ENCODE results near the gene APC2. TPM values are rescaled to one million over a fixed set of nuclear protein-coding genes. Genes with fewer than 3 reads are reported as not detected.

The APC2 gene
- total RNA-seq, 1 experiment from 2014 or later = 0.68 TPM

- H3K18ac ChIP-seq (ENCODE audit: insufficient read length, low read depth, low read length) = no peak overlapping the region
- H4K5ac ChIP-seq (ENCODE audit: insufficient read length, low read depth, low read length) = no peak overlapping the region
- no peaks in the 10 kb centered on the region; a peak in 1 of 4 replicates for H3K4me1 Mint-ChIP-seq
- H3K27ac ChIP-seq (ENCODE audit: insufficient read length, low read depth, low read length) = no peak overlapping the region
- no peak overlapping the region for H3K56ac ChIP-seq (ENCODE audit: insufficient read length, low read depth, low read length)
- no peak overlapping the region for H3K9ac ChIP-seq (ENCODE audit: extremely low read depth, insufficient read length, low read length)
- H2BK15ac ChIP-seq (ENCODE audit: low read depth, low read length) = no peak overlapping the region
- no peak overlapping the region for H2AK5ac ChIP-seq (ENCODE audit: insufficient read length, low read length)
- H3K9me3 Mint-ChIP-seq = no peaks in the 10 kb centered on the region
- no peak overlapping the region for H2BK20ac ChIP-seq (ENCODE audit: low read depth, low read length, poor library complexity, severe bottlenecking)
- no peak overlapping the region for H2BK120ac ChIP-seq (ENCODE audit: low read depth, low read length, poor library complexity, severe bottlenecking)
- H3K4me1 ChIP-seq (ENCODE audit: insufficient read depth, low read length) = no peaks in the 10 kb centered on the region
- no peak overlapping the region for H4K8ac ChIP-seq (replicated peaks; ENCODE audit: insufficient read length, low read depth, low read length)
- peak; percentile 30 for DNase-seq
- no peaks in the 10 kb centered on the region for H3K27me3 ChIP-seq (ENCODE audit: insufficient read depth, low read length)
- H2BK5ac ChIP-seq (ENCODE audit: insufficient read length, low read length) = no peak overlapping the region
- no peaks in the 10 kb centered on the region for H4K20me1 ChIP-seq (ENCODE audit: control insufficient read depth, insufficient read depth, insufficient read length)
- H3K4me2 ChIP-seq (ENCODE audit: insufficient read depth, insufficient read length, low read length) = no peak overlapping the region
- no peaks in the 10 kb centered on the region for H3K9me3 ChIP-seq (ENCODE audit: control insufficient read depth, low read depth, low read length)
- no peak overlapping the region for H3K23ac ChIP-seq (ENCODE audit: insufficient read length, low read depth, low read length)
- no peak overlapping the region for H4K91ac ChIP-seq (ENCODE audit: insufficient read length, low read depth, low read length)
- no peaks in the 10 kb centered on the region; the same call in 1 of the 2 replicates for H3K27me3 Mint-ChIP-seq (ENCODE audit: low read depth)
- H3K23me2 ChIP-seq (ENCODE audit: insufficient read length, low read depth, low read length, poor library complexity, severe bottlenecking) = no peaks in the 10 kb centered on the region
- peaks cover 0 to 2% (median 0%) of the 10 kb centered on the region in 3 experiments; a peak in 2 of 7 replicates for H3K36me3 Mint-ChIP-seq (ENCODE audit: insufficient read depth in 1 of 3, low read depth in 3 of 3)
- no peak overlapping the region for H2BK12ac ChIP-seq (ENCODE audit: insufficient read length, low read depth, low read length)
- no peak overlapping the region for H3K4ac ChIP-seq (ENCODE audit: low read depth, low read length)
- H3K79me2 ChIP-seq (ENCODE audit: insufficient read depth, low read length) = no peaks in the 10 kb centered on the region
- no CpG with 5 or more reads among the region's 23 CpGs for WGBS (ENCODE audit: extremely low coverage, insufficient read length, low lambda C conversion rate)
- no peak overlapping the region for H2AFZ ChIP-seq (ENCODE audit: low read length)
- H3T11ph ChIP-seq (ENCODE audit: low read length) = no peak overlapping the region
- H3K27ac Mint-ChIP-seq = no peak overlapping the region
- H3K79me1 ChIP-seq (ENCODE audit: insufficient read depth, low read depth, low read length, poor library complexity, severe bottlenecking) = no peaks in the 10 kb centered on the region
- no peak overlapping the region for H3K14ac ChIP-seq (ENCODE audit: insufficient read depth, low read length)
- TF ChIP-seq CTCF (conservative IDR thresholded peaks at IDR 0.05) = no peak
- no peak overlapping the region for H3K4me3 Mint-ChIP-seq
Measured at GRCh38 chr19:1483979-1484428, 34.1 kb downstream of the APC2 start.
